DMS114 treated with DMSO at 0.1 percent for 48 hours (cell line): ENCODE measurements around the gene PITRM1.

ENCODE experiments used
- DNase-seq: peaks from one replicate; lab custom pipeline; 2025; ENCODE audit not compliant: unreplicated experiment; lab: John Stamatoyannopoulos, UW

PITRM1 gene

DNA sequence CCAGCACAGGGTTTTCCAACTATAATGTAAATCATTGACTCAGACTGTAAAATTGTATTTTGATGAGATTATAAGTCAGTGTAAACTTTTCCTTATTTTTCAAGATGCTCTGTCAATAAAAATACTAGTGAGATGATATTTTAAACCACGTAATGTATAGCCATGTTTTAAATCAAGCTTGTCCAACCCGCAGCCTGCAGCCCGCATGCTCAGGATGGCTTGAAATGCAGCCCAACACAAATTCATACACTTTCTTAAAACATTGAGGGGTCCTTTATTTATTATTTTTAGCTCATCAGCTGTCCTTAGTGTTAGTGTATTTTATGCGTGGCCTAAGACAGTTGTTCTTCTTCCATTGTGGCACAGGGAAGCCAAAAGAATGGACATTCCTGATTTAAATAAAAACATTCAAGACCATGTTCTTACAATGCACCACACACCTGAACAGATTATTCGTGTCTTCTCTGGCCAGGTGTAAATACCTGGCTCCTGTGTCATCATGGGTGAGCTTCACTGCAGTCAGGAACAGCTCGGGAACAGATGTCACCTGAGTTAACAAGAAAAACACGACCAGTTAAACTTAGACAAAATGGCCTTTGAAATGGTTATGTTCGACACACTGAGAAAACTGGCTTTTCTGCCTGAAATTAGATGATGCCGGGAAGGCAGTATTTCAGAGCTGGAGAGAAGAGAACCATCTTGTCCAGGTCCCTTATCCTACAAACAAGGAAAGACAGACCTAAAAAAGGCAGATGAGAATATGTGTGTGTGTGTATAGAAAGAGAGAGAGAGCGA, 5.9 kb downstream of the PITRM1 start:
- no peak for DNase-seq

DNA sequence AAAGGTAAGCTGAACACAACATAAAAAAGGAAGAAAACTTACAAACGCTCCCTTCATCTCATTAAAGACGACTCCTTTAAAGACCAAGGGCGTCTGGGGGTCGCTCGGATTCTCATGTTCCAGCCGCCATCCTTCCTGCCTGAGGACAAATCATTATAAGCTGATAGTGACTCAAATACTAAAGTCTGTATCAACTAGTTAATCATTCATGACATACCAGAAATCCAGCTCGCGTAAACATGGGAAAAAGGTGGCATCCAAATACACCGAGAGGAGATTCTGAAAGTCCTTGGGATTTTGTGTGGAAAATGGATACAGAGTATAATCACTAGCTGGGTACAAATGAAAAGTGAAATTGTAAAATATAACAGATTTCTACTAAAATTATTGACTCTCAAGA, 7.4 kb downstream of the PITRM1 start:
- no peak for DNase-seq

DNA sequence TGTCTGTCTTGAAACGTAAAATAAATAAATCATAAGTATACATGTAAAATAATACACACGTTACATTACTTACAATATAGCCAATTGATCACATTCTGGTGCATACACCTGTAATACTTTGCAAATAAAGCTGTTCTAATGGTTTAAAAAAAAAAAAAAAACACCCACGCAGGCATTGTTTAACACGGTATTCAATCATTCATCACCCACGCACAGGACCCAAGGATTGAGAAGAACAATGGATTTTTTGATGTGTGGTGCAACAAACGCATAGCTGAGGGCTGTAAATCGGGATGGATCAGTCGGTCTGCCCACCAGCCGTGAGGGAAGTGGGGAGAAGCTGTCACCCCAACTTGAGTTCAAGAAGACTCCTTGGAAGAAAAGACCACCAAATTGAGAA, 8.7 kb downstream of the PITRM1 start:
- DNase-seq, result no peak

DNA sequence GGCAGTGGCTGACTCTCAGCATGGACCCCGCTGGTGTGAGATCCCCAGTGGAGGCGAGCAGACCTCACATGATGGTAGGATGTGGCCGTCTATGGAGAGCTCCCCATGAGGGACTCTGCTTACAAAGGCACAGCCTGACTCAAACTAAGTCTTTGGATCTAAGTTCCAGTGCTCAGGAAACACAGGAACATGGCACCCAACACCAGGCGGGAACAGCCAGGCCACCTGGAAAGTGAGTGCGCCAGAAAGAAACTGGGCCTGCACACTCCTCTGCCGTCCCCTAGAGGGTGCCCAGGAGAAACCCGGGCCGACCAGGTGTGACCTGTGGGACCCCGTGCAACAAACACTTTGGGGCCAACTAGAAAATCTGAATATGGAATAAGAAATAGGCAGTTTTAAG, 10.0 kb downstream of the PITRM1 start:
- no peak for DNase-seq

DNA sequence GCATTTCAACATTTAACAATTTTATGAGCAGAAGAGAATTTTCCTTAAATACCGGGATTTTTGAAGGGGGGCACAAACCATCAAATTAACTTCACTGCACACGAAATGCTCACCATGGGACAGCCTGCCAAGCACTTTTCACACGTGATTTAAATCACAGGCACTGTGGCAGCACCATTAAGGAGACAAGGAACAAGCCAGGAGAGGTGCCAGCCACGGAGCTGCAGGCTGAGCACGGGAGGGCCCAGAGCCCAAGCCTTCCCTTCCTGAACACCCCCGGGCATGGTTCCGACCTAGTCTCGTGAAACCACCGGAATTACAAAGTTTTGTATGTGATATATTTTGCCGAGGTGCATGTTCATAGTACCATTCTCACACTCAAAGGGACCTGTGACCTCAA, 13.4 kb downstream of the PITRM1 start:
- no peak for DNase-seq

DNA sequence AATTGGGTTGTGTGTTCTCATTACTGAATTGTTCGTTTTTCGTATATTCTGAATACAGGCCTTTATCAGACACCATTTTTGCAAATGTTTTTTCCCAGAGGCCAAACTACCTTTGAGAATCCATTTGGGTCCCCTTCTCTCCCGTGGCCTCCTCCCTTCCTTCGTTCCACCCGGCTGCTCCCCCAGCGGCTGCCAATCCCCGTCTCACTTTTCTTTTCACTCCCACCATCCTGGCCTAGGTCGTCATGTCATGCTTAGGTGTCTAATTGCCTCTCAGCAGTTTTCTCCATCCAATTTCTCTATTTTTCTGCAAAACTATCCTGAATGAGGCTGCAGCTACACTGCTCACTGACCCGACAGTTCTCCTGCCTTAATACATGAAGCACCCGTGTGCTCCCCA, 17.9 kb downstream of the PITRM1 start:
- DNase-seq, result no peak

DNA sequence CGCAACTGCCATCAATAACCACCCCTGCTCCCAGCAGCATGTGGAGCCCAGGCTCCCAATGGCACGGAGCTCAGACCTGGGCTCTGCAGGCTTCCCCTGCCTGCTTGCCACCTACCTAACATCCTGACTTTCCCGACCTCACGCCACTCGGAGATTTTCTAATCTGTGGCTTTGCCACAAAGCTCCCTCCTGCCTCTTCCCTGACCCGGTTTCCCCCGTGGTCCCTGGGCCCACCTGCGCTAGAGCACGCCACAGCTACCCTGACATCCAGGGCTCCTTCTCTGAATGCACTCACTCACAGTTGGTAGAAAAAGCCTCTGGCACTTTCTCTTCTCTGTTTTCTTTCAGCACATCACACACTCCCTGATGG, 20.0 kb downstream of the PITRM1 start:
- DNase-seq, result no peak

DNA sequence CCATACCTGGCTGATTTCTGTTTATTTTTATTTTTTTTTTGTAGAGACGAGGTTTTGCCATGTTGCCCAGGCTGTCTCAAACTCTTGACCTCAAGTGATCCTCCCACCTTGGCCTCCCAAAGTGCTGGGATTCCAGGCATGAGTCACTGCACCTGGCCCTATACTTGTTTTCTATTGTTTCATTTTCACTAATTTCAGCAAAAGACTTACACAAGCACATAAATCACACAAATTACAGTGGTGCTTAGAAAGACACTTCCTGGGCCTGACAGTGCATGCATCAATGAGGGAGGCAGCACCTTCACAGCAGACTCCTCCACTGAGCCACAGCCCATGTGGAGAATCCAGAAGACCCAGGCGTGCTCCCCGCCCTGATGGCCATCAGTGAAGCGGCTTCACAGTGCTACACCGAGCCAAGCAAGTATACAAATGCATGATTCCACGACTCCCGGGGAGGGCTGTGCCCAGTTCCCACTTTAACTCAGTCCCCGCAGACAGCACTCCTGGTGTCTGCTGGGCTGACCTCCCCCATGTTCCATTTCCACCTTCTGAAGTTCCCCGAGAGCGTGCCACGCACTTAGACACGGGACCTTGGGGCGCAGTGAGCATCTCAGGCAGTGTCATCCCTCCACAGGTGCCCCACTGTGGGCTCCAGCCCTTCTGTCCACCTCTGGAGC, 20.6 kb downstream of the PITRM1 start:
- no peak for DNase-seq

DNA sequence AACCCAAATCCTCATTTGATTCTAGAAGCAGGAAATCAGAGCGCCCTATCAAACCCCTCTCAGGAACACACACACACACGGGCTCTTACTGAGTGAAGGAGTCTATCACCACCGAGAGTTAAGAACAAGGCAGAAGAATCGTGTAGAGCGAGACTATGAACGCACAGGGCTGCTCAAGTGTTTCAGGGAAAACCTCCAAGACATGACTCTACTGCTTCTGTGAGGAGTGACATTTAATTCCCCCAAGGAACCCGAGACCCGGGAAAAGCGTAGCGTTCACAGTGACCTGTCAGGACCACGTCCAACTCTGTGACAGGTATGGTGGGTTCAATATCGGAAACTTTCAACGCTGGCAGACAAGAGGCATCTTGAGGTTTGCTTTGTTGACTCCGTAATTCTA, 21.6 kb downstream of the PITRM1 start:
- no peak for DNase-seq

DNA sequence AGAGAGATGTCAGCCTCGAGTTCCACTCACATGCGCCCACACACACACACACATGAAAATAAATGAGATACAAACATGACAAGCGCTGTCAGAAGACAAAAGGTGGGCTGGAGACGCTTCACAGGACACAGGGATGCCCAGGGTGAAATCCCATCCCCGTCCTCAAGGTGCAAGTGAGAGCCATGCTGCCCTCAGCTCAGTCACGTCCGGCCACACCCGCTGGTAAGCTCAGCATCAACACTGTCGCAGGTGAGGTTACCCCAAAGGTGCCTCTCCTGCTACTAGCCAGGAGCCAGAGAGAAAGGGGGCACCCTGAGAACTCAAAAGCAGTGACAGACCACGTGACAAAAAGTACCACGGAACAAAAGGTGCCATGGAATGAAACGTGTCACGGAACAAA, 22.2 kb downstream of the PITRM1 start:
- DNase-seq, result no peak

DNA sequence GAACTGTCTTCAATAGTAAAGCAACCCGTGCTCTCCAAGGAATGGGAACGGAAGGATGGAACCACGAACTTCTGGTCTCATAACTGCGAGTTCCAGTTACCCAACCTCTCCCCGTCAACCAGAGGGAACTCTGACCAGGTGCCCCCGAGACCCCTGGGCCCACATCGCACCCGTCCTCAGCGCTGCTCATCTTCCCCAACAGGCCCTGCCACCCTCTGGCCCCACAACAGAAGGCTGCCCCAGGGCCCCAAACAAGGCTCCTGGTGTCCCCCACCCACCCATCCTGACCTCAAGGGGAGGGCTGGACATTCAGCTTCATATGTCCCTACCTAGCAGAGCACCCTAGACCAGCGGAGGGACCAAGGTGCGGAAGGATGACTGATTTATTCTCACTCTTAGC, 22.7 kb downstream of the PITRM1 start:
- DNase-seq, result no peak

DNA sequence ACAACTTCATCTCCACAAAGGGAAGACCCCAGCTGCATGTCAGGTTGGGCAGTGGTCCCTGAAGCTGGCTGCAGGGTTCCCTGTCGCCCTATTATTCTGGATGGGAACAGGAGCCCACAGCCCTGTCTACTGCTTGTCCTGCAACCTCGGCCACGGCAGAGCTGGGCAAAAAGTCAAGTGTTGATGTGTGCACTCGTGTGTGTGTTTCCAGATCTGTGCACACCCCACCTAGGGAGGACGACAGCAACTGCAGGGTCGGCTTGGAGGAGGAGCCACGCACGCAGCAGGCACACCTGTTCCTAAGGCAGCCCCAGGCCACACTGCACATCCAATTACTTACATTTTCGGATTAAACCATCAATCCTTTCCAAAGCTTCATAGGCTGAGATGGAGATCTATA, 23.6 kb downstream of the PITRM1 start:
- DNase-seq, result no peak

DNA sequence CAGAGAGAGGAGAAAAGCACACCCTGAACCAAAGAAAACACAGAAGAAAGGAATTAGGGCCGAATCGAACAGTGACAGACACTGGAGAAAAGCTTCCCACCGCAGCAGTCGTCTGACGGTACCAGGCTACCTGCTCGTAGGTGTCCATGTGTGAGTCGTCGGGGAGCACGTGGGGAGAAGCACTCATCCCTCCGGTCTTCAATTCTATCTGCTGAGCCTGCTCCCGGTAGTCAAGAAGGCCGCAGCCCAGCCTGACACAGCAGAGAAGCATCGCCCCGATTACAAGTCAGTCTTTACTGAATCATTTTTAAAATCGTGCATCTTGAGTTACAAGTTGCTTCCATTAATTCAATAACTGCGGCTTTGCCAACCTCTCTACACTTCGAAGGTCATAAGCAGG, 24.5 kb downstream of the PITRM1 start:
- DNase-seq, result no peak

DNA sequence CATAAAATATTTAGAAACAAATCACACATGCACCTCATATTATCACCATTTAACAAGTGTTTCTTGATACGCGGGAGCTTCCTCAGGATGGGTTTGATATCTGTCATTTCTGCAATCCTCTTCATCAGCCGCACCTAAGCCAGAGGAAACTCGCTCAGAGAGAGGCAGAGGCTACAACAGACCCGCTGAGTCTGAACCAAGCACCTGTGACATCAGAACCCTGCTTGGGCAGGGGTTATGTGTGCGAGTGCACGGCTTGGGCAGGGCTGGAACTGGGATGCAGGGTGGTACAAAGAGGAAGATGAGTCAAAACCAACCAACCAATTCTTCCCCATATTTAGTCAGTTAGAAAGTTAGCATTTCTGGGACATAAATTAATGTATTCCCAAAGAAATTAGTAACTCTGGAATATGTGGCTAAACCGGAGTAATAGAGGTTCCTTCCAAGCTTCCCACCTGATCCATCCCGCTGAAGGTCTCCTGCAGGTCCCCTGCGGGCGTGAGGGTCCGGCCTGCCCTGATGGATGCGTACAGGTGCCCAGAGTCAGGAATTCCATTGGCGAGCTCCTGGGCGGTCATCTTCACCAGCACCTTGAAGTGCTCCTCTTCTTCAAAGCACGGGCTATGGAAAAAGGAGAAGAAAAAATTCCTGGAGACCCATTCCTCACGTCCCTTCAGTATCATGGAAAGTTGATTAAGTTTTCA, 25.3 kb downstream of the PITRM1 start:
- no peak for DNase-seq

DNA sequence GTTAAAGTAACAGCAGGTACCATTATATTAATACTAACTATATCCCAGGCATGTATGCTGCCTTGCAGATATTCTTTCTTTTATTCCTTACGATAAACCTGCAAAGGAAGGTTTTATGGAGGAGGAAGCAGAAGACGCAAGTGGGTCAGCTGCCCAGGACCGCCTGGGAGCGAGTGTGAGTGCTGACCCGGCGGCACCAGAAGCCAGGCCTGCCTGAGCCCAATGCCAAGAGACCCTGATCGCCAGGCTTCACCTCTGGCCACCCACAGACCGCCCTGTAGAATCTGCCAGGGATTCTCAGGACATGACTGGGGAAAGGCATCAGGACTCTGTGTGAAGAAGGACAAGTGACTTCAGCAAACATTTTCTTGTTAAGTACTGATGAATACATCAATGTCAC, 26.3 kb downstream of the PITRM1 start:
- no peak for DNase-seq

DNA sequence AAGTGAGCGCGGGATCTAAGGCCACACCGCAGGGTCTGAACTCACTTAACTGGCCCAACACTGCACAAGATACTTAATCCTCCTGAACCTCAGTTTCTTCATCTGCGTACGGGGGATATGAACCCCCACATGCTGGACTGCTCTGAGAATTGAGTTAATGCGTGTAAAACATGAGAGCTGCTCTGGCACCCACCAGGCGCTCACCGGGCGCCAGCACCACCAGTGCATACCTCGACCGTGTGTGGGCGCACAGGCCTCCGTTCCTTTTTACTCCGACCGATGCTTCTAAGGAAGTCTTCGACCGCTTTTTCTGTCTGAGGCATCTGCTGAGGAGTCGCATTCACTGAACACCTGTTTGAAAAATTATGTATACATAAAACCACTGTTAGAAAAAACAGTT, 27.2 kb downstream of the PITRM1 start:
- no peak for DNase-seq

DNA sequence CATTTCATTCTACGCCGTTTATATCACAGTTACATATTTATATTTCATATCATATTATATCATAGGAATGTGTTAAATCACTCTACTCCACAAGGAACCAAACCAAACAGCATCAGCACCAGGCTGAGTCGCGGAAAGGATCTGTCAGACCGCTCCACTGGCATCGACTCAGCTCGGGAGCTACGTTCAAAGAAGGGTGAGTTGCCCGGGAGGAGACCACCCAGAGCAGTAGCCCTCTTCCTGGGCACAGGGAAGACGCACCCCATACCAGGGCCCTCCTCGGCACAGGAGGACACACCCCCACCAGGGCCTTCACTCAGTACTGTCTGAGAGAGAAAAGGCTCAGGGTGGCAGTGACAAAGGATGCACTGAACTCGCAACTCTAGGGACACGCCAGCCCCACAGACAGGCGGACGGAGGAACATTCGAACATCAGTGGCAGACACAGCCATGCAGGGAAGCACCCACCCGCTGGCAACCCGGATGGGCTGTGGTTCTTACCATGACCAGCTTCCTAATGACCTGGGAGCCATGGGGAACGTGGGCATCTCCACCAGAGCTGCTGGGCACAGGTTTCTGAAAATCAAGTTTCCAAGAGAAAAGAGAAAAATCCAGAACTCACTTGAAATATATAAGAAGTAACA, 28.7 kb downstream of the PITRM1 start:
- no peak for DNase-seq

DNA sequence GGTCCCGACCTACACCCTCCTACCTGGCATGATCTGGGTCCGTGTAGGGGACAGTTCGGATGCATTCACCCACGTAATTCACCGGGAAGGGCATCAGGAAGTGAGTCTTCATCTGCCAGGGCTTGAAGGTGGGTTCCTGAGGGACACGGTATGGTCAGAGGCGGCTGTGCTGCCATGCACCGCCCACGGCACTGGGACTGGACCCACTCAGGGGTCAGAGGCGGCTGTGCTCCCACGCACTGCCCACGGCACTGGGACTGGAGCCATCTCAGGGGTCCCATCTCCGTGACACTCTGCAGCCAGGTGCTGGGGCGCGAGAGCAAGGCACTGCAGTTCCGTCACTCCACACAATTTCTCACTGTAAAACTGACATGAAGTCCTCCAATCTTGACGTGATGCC, 29.2 kb downstream of the PITRM1 start:
- no peak for DNase-seq

DNA sequence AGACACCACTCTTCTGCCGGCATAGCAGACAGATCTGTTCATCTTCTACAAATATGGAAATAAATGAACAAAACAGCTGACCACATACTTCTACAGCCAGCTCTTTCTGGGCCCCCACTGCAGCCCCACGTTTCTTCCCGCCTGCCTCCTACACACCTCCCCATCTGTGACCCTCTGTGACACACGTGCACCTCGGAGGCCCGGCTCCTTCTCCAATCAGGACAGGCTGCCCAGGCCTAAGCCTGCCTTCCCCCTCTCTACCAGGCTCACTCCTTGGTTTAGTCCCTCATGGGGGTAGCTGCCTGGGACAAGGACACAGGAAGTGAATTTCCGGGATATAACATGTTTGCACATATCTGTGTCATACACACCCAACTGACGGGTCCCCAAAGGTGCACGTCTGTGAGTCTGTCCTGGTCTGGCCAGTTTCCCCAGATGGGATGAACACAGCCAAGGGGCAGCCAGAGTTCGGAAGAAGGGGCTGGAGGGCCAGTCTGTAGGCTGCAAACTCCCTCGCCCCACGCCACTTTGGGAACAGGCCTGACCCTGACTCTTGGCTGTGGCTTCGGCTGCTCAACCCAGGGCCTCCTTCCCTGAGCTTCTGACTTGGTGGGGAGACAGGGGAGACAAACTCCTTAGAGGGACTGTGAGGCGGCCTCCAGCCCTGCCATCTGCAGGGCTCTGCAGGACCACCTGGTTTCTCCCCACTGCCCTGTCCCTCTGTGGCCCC, 30.3 kb downstream of the PITRM1 start:
- no peak for DNase-seq

DNA sequence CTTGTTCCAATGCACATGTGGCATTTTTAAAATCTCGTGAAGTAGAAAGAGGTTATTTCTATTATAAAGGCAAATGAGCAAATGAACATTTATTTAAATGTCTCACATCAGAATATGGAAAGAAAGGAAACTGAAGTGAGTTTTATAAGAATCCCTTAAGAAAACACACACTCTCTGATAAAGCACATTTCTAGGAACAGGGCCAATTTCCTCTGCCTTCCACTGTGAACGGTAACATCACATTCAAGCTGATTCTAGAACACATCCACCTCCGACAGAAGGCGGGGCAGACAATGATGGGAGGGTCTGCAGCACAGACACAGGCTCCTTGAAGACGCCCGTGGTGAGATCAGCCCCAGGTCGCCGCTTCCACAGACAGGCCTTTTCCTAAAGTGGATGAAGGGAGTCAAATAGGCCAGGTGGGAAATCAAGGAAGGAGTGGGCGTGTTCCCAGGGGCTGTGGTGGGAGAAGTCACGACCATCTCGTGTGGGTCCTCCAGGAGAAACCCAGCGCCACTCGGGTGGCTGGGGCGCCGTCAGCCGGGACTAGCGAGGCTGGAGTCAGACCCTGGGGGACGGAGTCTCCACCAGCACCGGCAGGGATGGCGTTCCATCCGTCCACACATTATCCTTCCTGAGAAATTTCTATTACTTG, 31.1 kb downstream of the PITRM1 start:
- no peak for DNase-seq

DNA sequence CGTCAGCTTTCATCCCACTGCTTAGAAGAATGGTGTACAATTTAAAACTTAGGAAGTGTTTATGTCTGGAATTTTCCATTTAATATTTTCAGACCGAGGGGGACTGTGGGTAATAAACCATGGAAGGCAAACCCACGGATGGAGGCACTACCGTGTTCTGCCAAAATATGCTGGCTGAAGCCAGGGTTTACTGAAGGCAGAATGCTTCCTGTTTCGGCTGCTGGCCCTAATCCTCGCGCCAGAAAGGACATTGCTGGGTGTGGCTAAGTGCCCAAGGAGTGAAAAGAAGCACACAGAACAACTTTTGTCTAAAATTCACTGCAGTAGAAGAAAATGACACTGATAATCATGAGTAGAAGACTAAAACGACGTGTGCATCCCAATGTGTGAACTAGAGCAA, 32.3 kb downstream of the PITRM1 start:
- no peak for DNase-seq
